ENCODE results near the gene MRPL24. TPM values are rescaled to one million over a fixed set of nuclear protein-coding genes. Genes with fewer than 3 reads are reported as not detected.
"Not testable (repeated sequence)": the region's sequence is repeated elsewhere in the genome, so short reads cannot be mapped to it uniquely, and the experiment has no call there.

The MRPL24 gene
- total RNA-seq, 2 donors from 2014 or later, result 39.1 to 86.7 TPM

- DNase-seq, result no peak
- intact Hi-C loops (cut with DNase I), result no loop called here
- H3K27ac ChIP-seq, result no peak overlapping the region
- no peak overlapping the region for H3K9ac ChIP-seq (ENCODE audit: low read depth in 2 of 2, low read length in 2 of 2)
- no peaks in the 10 kb centered on the region for H3K36me3 ChIP-seq
- TF ChIP-seq CTCF (IDR thresholded peaks at IDR 0.05), result no peak
- no peak overlapping the region for H3K4me3 ChIP-seq
- H3K4me1 ChIP-seq, result no peaks in the 10 kb centered on the region
- H3K27me3 ChIP-seq, result no peaks in the 10 kb centered on the region
- no peaks in the 10 kb centered on the region for H3K9me3 ChIP-seq
These were observed 19.4 kb upstream of the MRPL24 start for GRCh38 chr1:156760092-156760795.

- H3K27ac ChIP-seq; H3K4me3 ChIP-seq; DNase-seq; H3K9me3 ChIP-seq; H3K4me1 ChIP-seq; intact Hi-C loops (cut with DNase I); H3K9ac ChIP-seq (ENCODE audit: low read depth in 2 of 2, low read length in 2 of 2); H3K27me3 ChIP-seq; H3K36me3 ChIP-seq: not testable (repeated sequence)
These were observed 16.8 kb upstream of the MRPL24 start for GRCh38 chr1:156757572-156758253.

GRCh38 chr1:156756355-156756754 is 15.5 kb upstream of the MRPL24 start:
- intact Hi-C loops (cut with DNase I), result no loop called here
- no peak for TF ChIP-seq CTCF (IDR thresholded peaks at IDR 0.05)
- no peak for DNase-seq
- no peaks in the 10 kb centered on the region for H3K27me3 ChIP-seq
- H3K9ac ChIP-seq (ENCODE audit: low read depth in 2 of 2, low read length in 2 of 2), result no peak overlapping the region
- no peaks in the 10 kb centered on the region for H3K36me3 ChIP-seq
- H3K4me3 ChIP-seq, result no peak overlapping the region
- H3K27ac ChIP-seq, result no peak overlapping the region
- H3K9me3 ChIP-seq, result no peaks in the 10 kb centered on the region
- H3K4me1 ChIP-seq, result peaks cover 5% of the 10 kb centered on the region

GRCh38 chr1:156755527-156755950 is 14.7 kb upstream of the MRPL24 start:
- DNase-seq, result no peak
- no peak for TF ChIP-seq CTCF (IDR thresholded peaks at IDR 0.05)
- Histone ChIP-seq H3K27me3 (no peaks in the 10 kb centered on the region), H3K36me3 (no peaks in the 10 kb centered on the region), H3K9me3 (no peaks in the 10 kb centered on the region), H3K4me3 (no peak overlapping the region), H3K27ac (no peak overlapping the region), H3K4me1 (peaks cover 5% of the 10 kb centered on the region), H3K9ac (ENCODE audit: low read depth in 2 of 2, low read length in 2 of 2) (no peak overlapping the region)
- intact Hi-C loops (cut with DNase I), result no loop called here

GRCh38 chr1:156754219-156754618 is 13.3 kb upstream of the MRPL24 start:
- no peak for TF ChIP-seq CTCF (IDR thresholded peaks at IDR 0.05)
- no peak for DNase-seq
- no peaks in the 10 kb centered on the region for H3K27me3 ChIP-seq
- no peak overlapping the region for H3K27ac ChIP-seq
- H3K36me3 ChIP-seq, result no peaks in the 10 kb centered on the region
- no peak overlapping the region for H3K4me3 ChIP-seq
- intact Hi-C loops (cut with DNase I), result no loop called here
- H3K9me3 ChIP-seq, result no peaks in the 10 kb centered on the region
- no peak overlapping the region for H3K9ac ChIP-seq (ENCODE audit: low read depth in 2 of 2, low read length in 2 of 2)
- peaks cover 5% of the 10 kb centered on the region for H3K4me1 ChIP-seq

Measured in colonic mucosa (tissue), 4 donors.